Measurements from ENCODE around the gene DCUN1D2.

DCUN1D2 gene

GRCh38 chr13:113417836-113418721 lies 72.4 kb downstream of the DCUN1D2 start:
- CTCF ChIA-PET: interaction anchor here (0.5 kb wide), 1 partner anchor 187 kb away, joined by 3 read pairs; no protein-coding TSS in a partner anchor
- H3K27ac Mint-ChIP-seq: no peak overlapping the region
- peaks cover 4% of the 10 kb centered on the region for H3K27me3 Mint-ChIP-seq
- H3K4me3 Mint-ChIP-seq: no peak overlapping the region
- no peak for DNase-seq
- H3K36me3 Mint-ChIP-seq: no peaks in the 10 kb centered on the region
- peaks cover 1% of the 10 kb centered on the region for H3K9me3 Mint-ChIP-seq
- H3K4me1 Mint-ChIP-seq: no peaks in the 10 kb centered on the region

- Mint-ChIP-seq H3K4me1 (no peaks in the 10 kb centered on the region), H3K4me3 (no peak overlapping the region), H3K27me3 (peaks cover 4% of the 10 kb centered on the region), H3K9me3 (peaks cover 3% of the 10 kb centered on the region), H3K36me3 (no peaks in the 10 kb centered on the region), H3K27ac (no peak overlapping the region)
- CTCF ChIA-PET: no interaction called here
- no peak for DNase-seq
Measured at GRCh38 chr13:113417008-113417751, 73.3 kb downstream of the DCUN1D2 start.

- Mint-ChIP-seq H3K36me3 (no peaks in the 10 kb centered on the region), H3K4me3 (no peak overlapping the region), H3K4me1 (no peaks in the 10 kb centered on the region), H3K27me3 (peaks cover 4% of the 10 kb centered on the region), H3K9me3 (peaks cover 5% of the 10 kb centered on the region), H3K27ac (no peak overlapping the region)
- DNase-seq: no peak
- CTCF ChIA-PET: no interaction called here
Measured at GRCh38 chr13:113415825-113416224, 74.7 kb downstream of the DCUN1D2 start.

GRCh38 chr13:113415032-113415431 lies 75.5 kb downstream of the DCUN1D2 start:
- CTCF ChIA-PET: no interaction called here
- Mint-ChIP-seq H3K27ac (peak overlapping the region; percentile 14), H3K36me3 (no peaks in the 10 kb centered on the region), H3K4me1 (no peaks in the 10 kb centered on the region), H3K27me3 (peaks cover 4% of the 10 kb centered on the region), H3K4me3 (no peak overlapping the region), H3K9me3 (peaks cover 5% of the 10 kb centered on the region)
- DNase-seq: no peak

GRCh38 chr13:113414335-113414734 lies 76.2 kb downstream of the DCUN1D2 start:
- DNase-seq: no peak
- H3K4me1 Mint-ChIP-seq: no peaks in the 10 kb centered on the region
- H3K9me3 Mint-ChIP-seq: peaks cover 5% of the 10 kb centered on the region
- no peaks in the 10 kb centered on the region for H3K36me3 Mint-ChIP-seq
- CTCF ChIA-PET: no interaction called here
- no peak overlapping the region for H3K27ac Mint-ChIP-seq
- no peak overlapping the region for H3K4me3 Mint-ChIP-seq
- peaks cover 4% of the 10 kb centered on the region for H3K27me3 Mint-ChIP-seq

- H3K27ac Mint-ChIP-seq: no peak overlapping the region
- H3K4me1 Mint-ChIP-seq: no peaks in the 10 kb centered on the region
- peaks cover 5% of the 10 kb centered on the region for H3K9me3 Mint-ChIP-seq
- no peaks in the 10 kb centered on the region for H3K36me3 Mint-ChIP-seq
- DNase-seq: no peak
- no peak overlapping the region for H3K4me3 Mint-ChIP-seq
- CTCF ChIA-PET: no interaction called here
- peaks cover under 1% of the 10 kb centered on the region for H3K27me3 Mint-ChIP-seq
Measured at GRCh38 chr13:113413898-113414282, 76.6 kb downstream of the DCUN1D2 start.

- H3K27me3 Mint-ChIP-seq: no peaks in the 10 kb centered on the region
- no peak for DNase-seq
- H3K4me1 Mint-ChIP-seq: no peaks in the 10 kb centered on the region
- H3K27ac Mint-ChIP-seq: no peak overlapping the region
- CTCF ChIA-PET: no interaction called here
- H3K36me3 Mint-ChIP-seq: no peaks in the 10 kb centered on the region
- H3K9me3 Mint-ChIP-seq: peaks cover 5% of the 10 kb centered on the region
- H3K4me3 Mint-ChIP-seq: no peak overlapping the region
Measured at GRCh38 chr13:113413178-113413897, 77.2 kb downstream of the DCUN1D2 start.

GRCh38 chr13:113412440-113412839 lies 78.1 kb downstream of the DCUN1D2 start:
- Mint-ChIP-seq H3K9me3 (peaks cover 5% of the 10 kb centered on the region), H3K27me3 (peaks cover 2% of the 10 kb centered on the region), H3K27ac (no peak overlapping the region)

GRCh38 chr13:113411216-113412023 lies 79.1 kb downstream of the DCUN1D2 start:
- CTCF ChIA-PET: no interaction called here
- H3K4me3 Mint-ChIP-seq: no peak overlapping the region

More at GRCh38 chr13:113412440-113412839, 78.1 kb downstream of the DCUN1D2 start:
- Mint-ChIP-seq H3K36me3 (no peaks in the 10 kb centered on the region), H3K4me3 (no peak overlapping the region), H3K4me1 (no peaks in the 10 kb centered on the region)
- CTCF ChIA-PET: no interaction called here
- no peak for DNase-seq

GRCh38 chr13:113410472-113411201 lies 79.9 kb downstream of the DCUN1D2 start:
- H3K36me3 Mint-ChIP-seq: no peaks in the 10 kb centered on the region
- H3K9me3 Mint-ChIP-seq: peaks cover 5% of the 10 kb centered on the region
- CTCF ChIA-PET: no interaction called here
- no peaks in the 10 kb centered on the region for H3K4me1 Mint-ChIP-seq
- peaks cover 5% of the 10 kb centered on the region for H3K27me3 Mint-ChIP-seq
- H3K4me3 Mint-ChIP-seq: no peak overlapping the region
- H3K27ac Mint-ChIP-seq: no peak overlapping the region
- DNase-seq: no peak

More at GRCh38 chr13:113411216-113412023, 79.1 kb downstream of the DCUN1D2 start:
- Mint-ChIP-seq H3K27me3 (peaks cover 5% of the 10 kb centered on the region), H3K9me3 (peaks cover 5% of the 10 kb centered on the region), H3K27ac (no peak overlapping the region), H3K4me1 (no peaks in the 10 kb centered on the region), H3K36me3 (no peaks in the 10 kb centered on the region)
- DNase-seq: no peak

GRCh38 chr13:113408562-113408961 lies 81.9 kb downstream of the DCUN1D2 start:
- peak; percentile 8 for DNase-seq
- Mint-ChIP-seq H3K36me3 (no peaks in the 10 kb centered on the region), H3K4me1 (no peaks in the 10 kb centered on the region), H3K27ac (no peak overlapping the region), H3K27me3 (peaks cover 5% of the 10 kb centered on the region), H3K4me3 (no peak overlapping the region), H3K9me3 (peaks cover 5% of the 10 kb centered on the region)
- CTCF ChIA-PET: interaction anchor here (0.7 kb wide), 1 partner anchor 9 kb away, joined by 4 read pairs; no protein-coding TSS in a partner anchor

GRCh38 chr13:113407531-113408393 lies 82.7 kb downstream of the DCUN1D2 start:
- Mint-ChIP-seq H3K4me1 (no peaks in the 10 kb centered on the region), H3K27ac (no peak overlapping the region)

More at GRCh38 chr13:113407531-113408393, 82.7 kb downstream of the DCUN1D2 start:
- H3K4me3 Mint-ChIP-seq: no peak overlapping the region
- CTCF ChIA-PET: interaction anchor here (0.7 kb wide), 1 partner anchor 8 kb away, joined by 4 read pairs; no protein-coding TSS in a partner anchor
- peaks cover 2% of the 10 kb centered on the region for H3K9me3 Mint-ChIP-seq
- H3K36me3 Mint-ChIP-seq: no peaks in the 10 kb centered on the region
- H3K27me3 Mint-ChIP-seq: peaks cover 5% of the 10 kb centered on the region
- DNase-seq: peak; percentile 4

Measured in activated naive CD4-positive, alpha-beta T cell treated with anti-CD3 and anti-CD28 coated beads, Interleukin-2, amount 10 ng/mL, durations not matched to agents 7 days and 5 days (primary cell).